ENCODE data around the gene TOP1.

- no peak for TF ChIP-seq POLR2A (IDR thresholded peaks at IDR 0.05; ENCODE audit: low read length)
- TF ChIP-seq GATA1 (IDR thresholded peaks at IDR 0.05; ENCODE audit: low read depth, low read length): no peak
Observed at GRCh38 chr20:41058674-41059635, 30.3 kb downstream of the TOP1 start.
